PC-9 (cell line): Measurements from ENCODE around the gene PLEKHA7. TPM values are rescaled to one million over a fixed set of nuclear protein-coding genes. Genes with fewer than 3 reads are reported as not detected.

Experiments
- BruUV-seq: library from RNA; stranded (reverse); fragments of 400-500 nt; replicated peaks from 2 replicates; lab custom pipeline; 2021; lab: Mats Ljungman, UMichigan
- CTCF ChIA-PET: fragments of 300-600 bp; sonication (Branson Sonifier 250); formaldehyde crosslinking; loops from one replicate; lab custom pipeline; 2022; ENCODE audit warnings: antibody characterized with exemption; lab: Charles Lee
- POLR2A ChIA-PET: fragments of 300-600 bp; sonication (Branson Sonifier 250); formaldehyde crosslinking; loops from one replicate; lab custom pipeline; 2022; ENCODE audit warnings: antibody characterized with exemption; ENCODE audit not compliant: unreplicated experiment; lab: Charles Lee
- DNase-seq, 2 experiments: peaks; one replicate each; pipeline versions ENCODE4 v3.0.0 to v3.0.0-alpha.2; 2015 to 2022; ENCODE audit warnings: mixed read lengths in 1 of 2
- H2AFZ ChIP-seq: fragments of 200-600 bp; sonication (generic); 2 replicates; pipeline ENCODE4 v1.8.1; 2017; ENCODE audit warnings: antibody characterized with exemption
- H3F3A ChIP-seq: fragments of 200-600 bp; sonication (generic); 2 replicates; pipeline ENCODE4 v1.8.1; 2017; ENCODE audit warnings: antibody characterized with exemption, mild to moderate bottlenecking, low read depth; ENCODE audit not compliant: insufficient read depth
- H3K27ac ChIP-seq: fragments of 200-600 bp; sonication (generic); 2 replicates; pipeline ENCODE4 v1.6.1; 2016; ENCODE audit warnings: mixed run types
- H3K27me3 ChIP-seq: fragments of 200-600 bp; sonication (generic); 2 replicates; pipeline ENCODE4 v1.6.1; 2016; ENCODE audit warnings: low read depth, mixed run types; ENCODE audit not compliant: insufficient read depth
- H3K36me3 ChIP-seq: fragments of 200-600 bp; sonication (generic); 2 replicates; pipeline ENCODE4 v1.6.1; 2016; ENCODE audit warnings: low read depth, mixed run types
- H3K4me1 ChIP-seq: fragments of 200-600 bp; sonication (generic); replicated peaks from 2 replicates; pipeline ENCODE4 v1.6.1; 2016; ENCODE audit warnings: mixed run types; ENCODE audit not compliant: insufficient read depth
- H3K4me2 ChIP-seq: fragments of 200-600 bp; sonication (generic); 2 replicates; pipeline ENCODE4 v1.6.1; 2017; ENCODE audit warnings: mixed run types
- H3K4me3 ChIP-seq: fragments of 200-600 bp; sonication (generic); 2 replicates; pipeline ENCODE4 v1.6.1; 2016; ENCODE audit warnings: mixed run types
- H3K79me2 ChIP-seq: fragments of 200-600 bp; sonication (generic); 2 replicates; pipeline ENCODE4 v1.6.1; 2017; ENCODE audit warnings: low read depth, mixed run types
- H3K9me2 ChIP-seq: fragments of 200-600 bp; sonication (generic); 2 replicates; pipeline ENCODE4 v1.8.1; 2017; ENCODE audit warnings: mild to moderate bottlenecking; ENCODE audit not compliant: insufficient read depth
- H3K9me3 ChIP-seq: fragments of 200-600 bp; sonication (generic); 2 replicates; pipeline ENCODE4 v1.8.1; 2016; ENCODE audit warnings: low read depth; ENCODE audit not compliant: insufficient read depth
- H4K20me1 ChIP-seq: fragments of 200-600 bp; sonication (generic); 2 replicates; pipeline ENCODE4 v1.8.1; 2017; ENCODE audit not compliant: insufficient read depth
- EZH2 ChIP-seq: fragments of 200-600 bp; sonication (generic); IDR thresholded peaks from 2 replicates; pipeline ENCODE4 v1.8.0; 2017; ENCODE audit warnings: antibody characterized with exemption, low read depth
- intact Hi-C: fragments of 100-400 bp; cut with micrococcal nuclease; formaldehyde crosslinking; loops from one replicate; pipeline ENCODE4 v1.10.0; 2022; ENCODE audit not compliant: unreplicated experiment
- total RNA-seq: library from RNA; stranded (reverse); gene quantifications from 2 replicates; pipeline ENCODE4 v1.2.3, GENCODE V29; 2021
- TF ChIP-seq, protein P1 (sequence below): fragments of 200-600 bp; sonication (generic); conservative IDR thresholded peaks from 2 replicates; pipeline ENCODE4 v1.6.1; 2017; ENCODE audit warnings: mixed run types, antibody characterized with exemption, mild to moderate bottlenecking, moderate library complexity

The PLEKHA7 gene
- total RNA-seq, 1 experiment from 2014 or later, result 26.9 TPM

DNA sequence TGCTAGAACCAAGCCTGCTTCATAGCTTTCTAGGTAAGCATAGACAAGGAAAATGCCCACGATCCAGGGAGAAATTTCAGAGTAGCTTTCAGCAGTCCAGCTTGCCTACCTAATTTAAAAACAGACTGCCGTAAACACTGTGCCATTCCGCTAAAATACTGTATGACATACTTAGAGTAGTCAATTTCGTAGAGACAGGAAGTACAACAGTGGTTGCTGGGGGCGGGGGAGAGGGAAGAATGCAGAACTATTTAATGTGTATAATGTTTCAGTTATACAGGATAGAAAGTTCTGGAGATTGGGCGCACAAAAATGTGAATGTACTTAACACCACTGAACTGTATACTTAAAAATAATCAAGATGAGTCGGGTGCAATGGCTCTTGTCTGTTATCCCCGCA, 219.1 kb downstream of the PLEKHA7 start:
- Histone ChIP-seq H3K27ac (no peak overlapping the region), H3K36me3 (no peaks in the 10 kb centered on the region; the same call in 1 of the 2 replicates), H3F3A (peaks cover 8% of the 10 kb centered on the region; the same call in 1 of the 2 replicates), H3K4me2 (no peak overlapping the region), H3K4me3 (no peak overlapping the region), H3K79me2 (no peaks in the 10 kb centered on the region; the same call in 1 of the 2 replicates), H4K20me1 (no peaks in the 10 kb centered on the region), H3K4me1 (peaks cover 21% of the 10 kb centered on the region), H3K9me3 (no peaks in the 10 kb centered on the region), H2AFZ (no peak overlapping the region), H3K9me2 (no peaks in the 10 kb centered on the region), H3K27me3 (no peaks in the 10 kb centered on the region)
- ChIA-PET POLR2A (no interaction called here), CTCF (no interaction called here)
- no peak for TF ChIP-seq EZH2
- TF ChIP-seq, protein P1, sequence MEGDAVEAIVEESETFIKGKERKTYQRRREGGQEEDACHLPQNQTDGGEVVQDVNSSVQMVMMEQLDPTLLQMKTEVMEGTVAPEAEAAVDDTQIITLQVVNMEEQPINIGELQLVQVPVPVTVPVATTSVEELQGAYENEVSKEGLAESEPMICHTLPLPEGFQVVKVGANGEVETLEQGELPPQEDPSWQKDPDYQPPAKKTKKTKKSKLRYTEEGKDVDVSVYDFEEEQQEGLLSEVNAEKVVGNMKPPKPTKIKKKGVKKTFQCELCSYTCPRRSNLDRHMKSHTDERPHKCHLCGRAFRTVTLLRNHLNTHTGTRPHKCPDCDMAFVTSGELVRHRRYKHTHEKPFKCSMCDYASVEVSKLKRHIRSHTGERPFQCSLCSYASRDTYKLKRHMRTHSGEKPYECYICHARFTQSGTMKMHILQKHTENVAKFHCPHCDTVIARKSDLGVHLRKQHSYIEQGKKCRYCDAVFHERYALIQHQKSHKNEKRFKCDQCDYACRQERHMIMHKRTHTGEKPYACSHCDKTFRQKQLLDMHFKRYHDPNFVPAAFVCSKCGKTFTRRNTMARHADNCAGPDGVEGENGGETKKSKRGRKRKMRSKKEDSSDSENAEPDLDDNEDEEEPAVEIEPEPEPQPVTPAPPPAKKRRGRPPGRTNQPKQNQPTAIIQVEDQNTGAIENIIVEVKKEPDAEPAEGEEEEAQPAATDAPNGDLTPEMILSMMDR, result no peak
- BruUV-seq, result no TSS peak
- intact Hi-C loops, result no loop called here
- no peak for DNase-seq

DNA sequence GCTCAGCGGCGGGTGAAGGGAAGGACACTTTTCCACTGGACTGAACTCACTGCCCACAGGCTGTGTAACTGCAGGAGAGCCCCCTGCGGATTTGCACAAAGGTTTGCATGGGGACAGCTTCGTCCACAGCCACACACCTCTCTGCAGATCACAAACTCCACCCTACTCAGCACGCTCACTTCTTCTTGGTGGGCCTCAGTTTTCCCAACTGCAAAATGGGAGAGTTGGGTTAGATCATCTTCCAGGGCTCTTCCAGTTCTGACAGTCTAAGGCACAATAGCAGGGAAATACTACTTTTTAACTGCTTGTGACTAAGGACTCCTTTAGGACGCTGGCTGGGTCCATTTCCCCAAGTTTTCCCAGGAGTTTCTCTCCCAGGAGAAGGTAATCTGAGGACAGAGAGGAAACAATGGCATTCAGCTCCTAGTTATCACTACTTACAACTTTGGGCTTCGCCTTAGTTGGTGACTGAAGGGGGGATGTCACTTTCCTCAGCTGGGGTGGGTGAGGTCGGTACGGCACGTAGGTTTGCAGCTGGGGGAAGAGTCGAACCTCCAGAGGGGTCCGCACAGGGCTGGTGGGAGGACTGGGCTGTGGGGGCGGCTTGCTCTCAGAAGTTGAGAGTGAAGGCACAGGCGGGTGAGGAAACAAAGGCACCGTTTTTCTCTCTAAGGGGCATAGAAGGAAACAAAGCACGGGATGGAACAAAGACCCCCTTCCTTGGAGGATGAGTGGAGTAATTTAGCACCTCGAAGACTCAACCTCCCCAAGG, 220.0 kb downstream of the PLEKHA7 start:
- CTCF ChIA-PET, result no interaction called here
- Histone ChIP-seq H3K79me2 (no peaks in the 10 kb centered on the region; the same call in 1 of the 2 replicates), H3K4me2 (no peak overlapping the region), H3K4me3 (no peak overlapping the region), H3K27me3 (no peaks in the 10 kb centered on the region), H3F3A (peaks cover 10% of the 10 kb centered on the region; the same call in 1 of the 2 replicates), H3K9me3 (no peaks in the 10 kb centered on the region), H3K4me1 (peaks cover 23% of the 10 kb centered on the region), H3K27ac (no peak overlapping the region), H3K36me3 (no peaks in the 10 kb centered on the region; the same call in 1 of the 2 replicates), H4K20me1 (no peaks in the 10 kb centered on the region), H3K9me2 (no peaks in the 10 kb centered on the region), H2AFZ (no peak overlapping the region)
- intact Hi-C loops, result no loop called here
- POLR2A ChIA-PET, result no interaction called here
- DNase-seq, result no peak
- TF ChIP-seq, protein P1, result no peak
- no peak for TF ChIP-seq EZH2
- no TSS peak for BruUV-seq

DNA sequence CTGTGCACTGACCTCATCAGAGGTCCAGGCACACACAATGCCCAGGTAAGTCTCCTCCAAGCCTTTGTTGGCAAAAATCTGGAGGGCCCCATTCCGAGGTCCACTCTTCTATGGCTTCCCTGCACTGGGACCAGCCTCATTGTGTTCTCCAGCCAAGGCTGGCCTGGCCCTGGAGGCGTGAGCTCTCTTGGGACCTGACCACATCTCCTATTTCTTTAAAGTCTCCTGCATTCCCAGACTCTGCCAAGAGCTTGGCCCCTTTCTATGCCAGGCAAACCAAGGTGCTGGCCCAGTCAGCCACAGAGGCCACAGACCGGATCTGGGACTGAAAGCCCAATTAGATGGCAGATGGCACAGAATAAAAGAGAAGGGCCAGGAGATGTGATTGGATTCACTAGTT, 220.7 kb downstream of the PLEKHA7 start:
- peaks cover 30% of the 10 kb centered on the region for H3K4me1 ChIP-seq
- BruUV-seq, result no TSS peak
- peaks cover 17% of the 10 kb centered on the region; the same call in 1 of the 2 replicates for H3F3A ChIP-seq
- POLR2A ChIA-PET, result no interaction called here
- no peak overlapping the region for H3K4me2 ChIP-seq
- H3K9me3 ChIP-seq, result no peaks in the 10 kb centered on the region
- TF ChIP-seq EZH2, result no peak
- TF ChIP-seq, protein P1, result no peak
- H3K27ac ChIP-seq, result 0 out of 2 replicates have a peak overlapping the region, but pooled peaks have one; percentile 71
- H3K36me3 ChIP-seq, result no peaks in the 10 kb centered on the region
- intact Hi-C loops, result no loop called here
- no peaks in the 10 kb centered on the region for H3K27me3 ChIP-seq
- H2AFZ ChIP-seq, result no peak overlapping the region
- no peak for DNase-seq
- H3K4me3 ChIP-seq, result no peak overlapping the region
- CTCF ChIA-PET, result no interaction called here
- H4K20me1 ChIP-seq, result no peaks in the 10 kb centered on the region; the same call in 1 of the 2 replicates
- no peaks in the 10 kb centered on the region; the same call in 1 of the 2 replicates for H3K79me2 ChIP-seq
- no peaks in the 10 kb centered on the region for H3K9me2 ChIP-seq
